ENCODE measurements around the gene LMF1.

- TF ChIP-seq POLR2A (IDR thresholded peaks at IDR 0.05): no peak
- TF ChIP-seq CTCF (IDR thresholded peaks at IDR 0.05): no peak
These were observed 139.8 kb downstream of the LMF1 start for GRCh38 chr16:830871-831570.
